Measurements from ENCODE around the gene HIPK4. TPM values are rescaled to one million over a fixed set of nuclear protein-coding genes. Genes with fewer than 3 reads are reported as not detected.

The HIPK4 gene
- polyA plus RNA-seq, 3 donors: 0.02 to 0.10 TPM; not detected in 1

DNA sequence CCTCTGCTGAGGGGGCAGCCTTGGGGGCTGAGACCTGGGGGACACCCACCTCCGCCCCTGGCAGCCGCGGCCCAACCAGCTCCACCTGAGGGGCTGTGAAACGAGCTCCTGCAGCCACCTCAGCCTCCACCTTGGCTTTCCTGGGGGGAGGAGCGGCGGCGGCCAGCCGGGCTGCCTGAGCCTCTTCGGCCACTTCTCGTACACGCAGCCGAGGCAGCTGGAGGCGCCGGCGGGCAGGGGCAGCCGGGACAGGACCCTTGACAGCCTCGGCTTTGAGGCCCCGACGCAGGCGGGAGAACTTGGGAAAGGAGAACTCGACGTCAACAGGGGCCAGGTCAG is 7.6 kb upstream of the HIPK4 start:
- 92 to 95% (median 93%) methylated on average over 19 to 22 of the region's 22 CpGs for WGBS, 3 donors
- no peak overlapping the region for H3K27ac ChIP-seq (ENCODE audit: low read depth, low read length)

DNA sequence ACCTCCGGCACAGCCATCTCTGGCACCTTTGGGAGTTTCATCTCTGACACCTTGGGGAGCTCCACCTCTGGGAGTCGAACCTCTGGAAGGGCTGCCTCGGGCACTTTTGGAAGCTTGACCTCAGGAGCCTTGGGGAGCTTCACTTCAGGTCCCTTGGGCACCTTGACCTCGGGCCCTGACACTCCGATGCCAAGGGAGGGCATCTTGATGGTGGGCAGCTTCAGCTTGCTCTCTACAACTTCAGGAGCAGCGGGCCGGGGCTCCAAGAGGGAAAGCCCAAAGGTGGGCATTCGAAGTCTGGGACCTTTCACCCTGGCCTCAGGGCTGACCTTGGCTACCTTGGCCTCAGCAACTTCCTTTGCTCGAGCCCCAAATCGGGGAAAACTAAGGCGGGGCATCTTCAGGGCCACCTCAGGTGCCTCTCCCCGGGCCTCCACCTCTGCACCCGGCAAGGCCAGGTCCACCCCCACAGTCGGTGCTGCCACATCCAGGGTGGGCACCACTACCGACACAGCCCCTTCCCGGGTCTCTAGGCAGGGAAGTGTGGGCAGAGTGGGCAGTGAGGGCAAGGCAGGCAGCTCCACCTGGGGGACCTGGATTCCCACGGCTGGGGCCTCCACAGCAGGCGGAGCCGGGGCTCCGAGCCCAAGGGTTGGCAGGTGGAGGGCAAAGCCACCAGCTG is 7.0 kb upstream of the HIPK4 start:
- WGBS, 3 donors: 86 to 95% (median 94%) methylated on average over 17 to 20 of the region's 20 CpGs
- H3K27ac ChIP-seq (ENCODE audit: low read depth, low read length): no peak overlapping the region

DNA sequence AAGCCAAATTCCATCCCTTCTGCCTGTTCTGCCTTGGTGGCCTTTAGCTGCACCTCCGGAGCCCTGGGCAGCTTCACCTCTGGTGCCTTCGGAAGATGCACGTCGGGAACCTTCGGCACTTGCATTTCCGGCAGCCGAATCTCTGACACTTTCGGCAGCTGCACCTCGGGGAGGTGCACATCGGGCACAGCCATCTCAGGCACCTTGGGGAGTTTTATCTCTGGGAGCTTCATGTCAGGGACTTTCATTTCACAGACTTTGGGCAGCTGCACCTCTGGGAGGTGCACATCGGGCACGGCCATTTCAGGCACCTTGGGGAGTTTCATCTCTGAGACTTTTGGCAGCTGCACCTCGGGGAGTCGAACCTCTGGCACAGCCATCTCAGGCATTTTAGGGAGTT is 6.0 kb upstream of the HIPK4 start:
- H3K27ac ChIP-seq (ENCODE audit: low read depth, low read length): no peak overlapping the region
- WGBS, 3 donors: 89 to 91% (median 89%) methylated on average over 14 of the region's 14 CpGs

DNA sequence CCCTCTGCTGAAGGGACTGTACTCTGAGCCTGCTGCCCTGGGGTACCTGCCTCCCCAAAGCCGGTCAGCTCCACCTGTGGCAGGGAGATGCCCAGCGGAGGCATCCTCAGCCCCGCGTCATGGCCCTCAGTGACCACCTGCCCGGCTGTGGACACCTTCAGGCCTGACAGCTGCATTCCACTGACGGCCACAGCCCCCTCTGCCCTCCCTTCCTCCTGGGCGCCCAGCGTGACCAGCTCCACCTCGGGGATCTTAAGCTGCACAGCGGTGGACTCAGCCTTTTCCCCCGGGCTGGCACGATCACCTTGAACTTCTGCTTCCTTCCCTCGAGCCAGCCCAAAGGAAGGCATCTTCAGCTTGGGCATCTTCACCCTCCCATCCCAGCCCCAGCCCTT is 4.8 kb upstream of the HIPK4 start:
- H3K27ac ChIP-seq (ENCODE audit: low read depth, low read length): no peak overlapping the region
- WGBS, 3 donors: 74 to 78% (median 76%) methylated on average over 12 to 13 of the region's 13 CpGs

DNA sequence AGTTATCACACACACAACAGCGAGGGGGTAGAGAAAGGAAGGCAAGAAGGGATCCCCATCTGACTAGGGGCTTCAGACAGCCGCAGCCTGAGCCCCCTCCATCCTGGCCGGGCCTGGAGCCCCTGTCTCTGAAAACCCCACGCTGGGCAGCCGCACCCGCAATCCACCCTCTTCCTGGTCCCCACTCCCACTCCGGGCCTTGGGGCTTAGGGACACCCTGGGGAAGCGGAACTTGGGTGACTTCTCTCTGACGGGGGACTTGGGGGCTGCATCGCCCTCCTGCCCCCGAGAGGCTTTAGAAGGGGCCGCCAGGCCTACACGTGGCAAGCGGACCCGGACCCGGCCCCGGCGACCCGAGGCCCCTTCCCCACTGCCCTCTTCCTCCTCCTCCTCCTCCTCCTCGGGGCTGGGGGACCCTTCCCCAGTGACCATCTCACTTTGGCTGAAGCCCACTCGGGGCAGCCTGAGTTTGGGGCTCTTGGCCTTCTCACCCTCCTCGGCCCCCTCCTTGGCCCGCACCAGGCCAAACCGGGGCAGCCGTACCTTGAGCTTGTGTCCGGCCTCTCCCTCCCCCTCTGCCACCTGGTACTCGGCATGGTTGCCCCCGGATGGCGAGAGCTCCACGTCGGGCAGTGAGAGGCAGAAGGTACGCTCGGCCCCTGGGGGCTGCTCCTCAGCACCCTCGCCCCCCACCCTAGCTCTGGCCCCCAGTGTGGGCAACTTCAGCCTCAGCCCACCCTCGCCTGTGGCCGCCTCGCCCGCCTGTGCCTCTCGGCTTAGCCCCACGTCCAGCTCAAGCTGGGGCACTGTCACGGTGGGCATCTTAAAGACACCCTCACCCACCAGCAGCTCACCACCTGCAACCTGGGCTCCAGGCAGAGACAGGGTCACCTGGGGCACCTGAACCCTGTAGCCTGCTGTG is 4.2 kb upstream of the HIPK4 start:
- H3K27ac ChIP-seq (ENCODE audit: low read depth, low read length): no peak overlapping the region
- WGBS, 3 donors: 90 to 91% (median 91%) methylated on average over 40 to 41 of the region's 41 CpGs

DNA sequence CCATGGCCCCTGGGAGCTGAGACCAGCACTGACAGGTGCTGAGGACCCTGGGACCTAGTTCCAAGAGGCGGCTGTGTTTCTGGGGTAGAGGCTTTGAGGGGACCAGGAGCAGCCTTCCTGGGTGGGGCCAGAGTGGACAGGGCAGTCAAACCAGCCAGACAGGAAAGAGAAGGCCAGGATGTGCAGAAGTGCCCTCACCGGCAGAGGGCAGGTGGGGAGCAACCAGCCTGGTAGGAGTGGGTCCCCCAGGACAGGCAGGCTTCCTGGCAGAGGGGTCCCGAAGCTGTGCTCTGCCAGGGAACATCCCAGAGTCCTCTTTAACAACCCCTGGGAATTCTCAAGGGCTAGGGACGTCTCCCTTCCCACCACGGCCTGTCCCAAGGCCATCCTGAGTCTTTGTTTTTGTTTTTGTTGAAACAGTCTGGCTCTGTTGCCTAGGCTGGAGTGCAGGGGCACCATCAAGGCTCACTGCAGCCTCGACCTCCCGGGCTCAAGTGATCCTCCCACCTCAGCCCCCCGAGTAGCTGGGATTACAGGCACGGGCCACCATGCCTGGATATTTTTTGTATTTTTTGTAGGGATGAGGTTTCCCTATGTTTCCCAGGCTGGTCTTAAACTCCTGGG is 3.0 kb upstream of the HIPK4 start:
- WGBS, 3 donors: 36 to 60% (median 52%) methylated on average over 8 to 9 of the region's 9 CpGs

DNA sequence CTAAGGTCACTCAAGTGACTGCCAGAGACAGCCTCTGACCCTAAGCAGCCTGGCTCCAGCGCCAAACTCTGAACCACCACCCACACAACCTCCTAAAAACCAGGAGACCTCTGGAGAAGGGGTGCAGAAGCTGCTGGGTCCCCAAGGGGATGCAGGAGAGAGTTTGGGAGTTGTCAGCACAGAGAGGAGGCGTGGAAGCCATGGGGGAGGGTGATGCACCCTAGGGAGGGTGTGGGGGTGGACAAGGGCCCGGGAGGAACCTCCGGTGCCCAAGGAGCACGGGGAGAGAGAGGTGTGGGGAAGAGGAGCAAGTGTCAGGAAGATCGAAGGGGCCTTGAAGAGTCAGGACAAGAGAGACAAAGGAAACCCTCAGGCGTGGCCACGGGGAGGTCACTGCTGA is 2.1 kb upstream of the HIPK4 start:
- WGBS, 3 donors: 75 to 80% (median 78%) methylated on average over 8 of the region's 8 CpGs
- H3K27ac ChIP-seq (ENCODE audit: low read depth, low read length): no peak overlapping the region

More for the DNA sequence above, 3.0 kb upstream of the HIPK4 start:
- H3K27ac ChIP-seq (ENCODE audit: low read depth, low read length): no peak overlapping the region

DNA sequence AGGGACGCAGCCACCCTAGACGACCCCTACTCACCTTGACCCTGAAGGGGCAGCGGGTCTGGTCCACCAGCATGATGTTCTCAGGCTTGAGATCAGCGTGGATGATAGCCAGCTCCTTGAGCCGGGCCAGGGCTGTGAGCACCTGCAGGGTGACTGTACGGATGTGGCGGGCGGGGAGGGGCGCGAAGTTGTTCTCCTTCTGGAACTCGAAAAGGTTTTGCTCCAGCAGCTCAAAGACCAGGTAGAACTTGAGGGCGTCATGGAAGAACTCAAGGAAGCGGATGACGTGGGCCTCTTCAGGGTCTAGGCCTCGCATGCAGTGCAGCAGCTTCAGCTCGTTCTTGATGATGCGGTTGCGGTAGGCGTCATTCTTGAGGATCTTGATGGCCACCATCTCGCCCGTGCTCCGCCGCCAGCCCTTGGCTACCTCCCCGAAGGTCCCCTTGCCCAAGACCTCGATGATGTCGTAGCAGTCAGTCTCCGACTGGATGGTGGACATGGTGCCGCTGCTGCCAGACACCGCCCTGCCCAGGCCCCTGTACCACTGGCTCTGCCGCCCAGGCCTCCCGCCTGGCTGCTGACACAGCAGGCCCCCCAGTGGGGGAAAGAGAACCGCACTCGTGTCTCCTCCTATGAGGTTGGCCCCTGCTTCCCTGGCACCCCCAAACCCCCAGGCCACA is 437 bp downstream of the HIPK4 start:
- no peak overlapping the region for H3K27ac ChIP-seq (ENCODE audit: low read depth, low read length)
- 94 to 96% (median 95%) methylated on average over 33 of the region's 33 CpGs for WGBS, 3 donors

DNA sequence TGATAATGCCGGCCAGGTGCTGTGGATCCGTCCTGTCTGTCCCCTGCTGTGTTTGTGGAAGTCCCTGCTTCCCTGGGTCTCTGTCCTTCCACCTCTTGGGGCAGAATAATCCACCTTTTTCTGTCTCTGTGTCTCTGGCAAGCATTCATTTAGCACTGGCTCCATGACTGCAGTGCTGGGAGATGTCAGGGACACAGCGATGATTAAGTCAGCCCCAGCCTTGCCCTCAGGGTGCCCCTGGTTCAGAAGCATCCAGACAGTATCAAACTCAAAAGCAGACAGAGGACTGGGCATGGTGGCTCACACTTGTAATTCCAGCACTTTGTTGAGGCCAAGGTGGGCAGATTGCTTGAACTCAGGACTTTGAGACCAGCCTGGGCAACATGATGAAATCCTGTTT is 1.5 kb downstream of the HIPK4 start:
- 62 to 90% (median 88%) methylated on average over 3 of the region's 3 CpGs for WGBS, 3 donors
- H3K27ac ChIP-seq (ENCODE audit: low read depth, low read length): no peak overlapping the region

DNA sequence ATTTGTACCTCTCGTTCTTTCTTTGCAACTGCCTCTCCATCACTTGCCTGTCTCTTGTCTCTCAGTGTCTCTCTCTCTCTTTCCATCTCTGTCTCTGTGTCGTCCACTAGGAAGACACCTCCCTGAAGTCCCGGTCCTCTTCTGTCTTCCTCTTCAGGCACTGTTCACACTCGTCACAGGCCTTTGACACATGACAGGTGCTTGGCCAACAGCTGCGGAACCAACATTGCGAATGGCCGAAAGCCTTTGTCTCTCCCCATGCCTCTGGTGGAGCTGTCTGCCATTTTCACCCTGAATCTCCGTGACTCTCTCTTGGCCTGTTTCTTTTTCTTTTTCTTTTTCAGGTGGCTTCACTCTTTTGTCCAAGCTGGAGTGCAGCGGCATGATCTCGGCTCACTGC is 2.8 kb downstream of the HIPK4 start:
- 90 to 92% (median 91%) methylated on average over 10 of the region's 10 CpGs for WGBS, 3 donors

DNA sequence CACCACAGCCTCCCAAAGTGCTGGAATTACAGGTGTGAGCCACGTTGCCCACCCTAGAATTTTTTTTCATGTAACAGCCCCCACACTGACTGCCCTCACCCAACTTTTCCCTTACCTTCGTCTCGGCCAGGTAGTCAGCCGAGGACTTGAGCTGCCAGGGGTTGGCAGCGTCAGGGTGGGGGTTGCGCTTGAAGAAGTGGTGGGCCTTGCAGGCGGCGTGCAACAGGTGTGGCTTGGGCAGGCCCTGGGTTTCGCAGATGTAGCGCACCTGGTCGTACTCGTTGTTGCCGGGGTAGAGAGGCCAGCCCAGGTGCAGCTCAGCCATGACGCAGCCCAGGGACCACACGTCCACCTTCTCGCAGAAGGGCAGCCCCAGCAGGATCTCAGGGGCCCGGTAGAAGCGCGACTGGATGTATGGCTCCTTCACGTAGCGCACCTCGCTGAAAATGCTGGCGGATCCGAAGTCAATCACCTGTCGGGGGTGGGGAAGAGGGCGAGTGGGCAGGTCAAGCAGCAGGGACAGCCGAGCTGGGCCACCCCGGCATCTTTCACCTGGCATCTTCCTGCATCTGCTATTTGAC is 6.2 kb downstream of the HIPK4 start:
- H3K27ac ChIP-seq (ENCODE audit: low read depth, low read length): no peak overlapping the region
- 78 to 90% (median 90%) methylated on average over 28 of the region's 28 CpGs for WGBS, 3 donors

More for the DNA sequence above, 2.8 kb downstream of the HIPK4 start:
- H3K27ac ChIP-seq (ENCODE audit: low read depth, low read length): no peak overlapping the region

DNA sequence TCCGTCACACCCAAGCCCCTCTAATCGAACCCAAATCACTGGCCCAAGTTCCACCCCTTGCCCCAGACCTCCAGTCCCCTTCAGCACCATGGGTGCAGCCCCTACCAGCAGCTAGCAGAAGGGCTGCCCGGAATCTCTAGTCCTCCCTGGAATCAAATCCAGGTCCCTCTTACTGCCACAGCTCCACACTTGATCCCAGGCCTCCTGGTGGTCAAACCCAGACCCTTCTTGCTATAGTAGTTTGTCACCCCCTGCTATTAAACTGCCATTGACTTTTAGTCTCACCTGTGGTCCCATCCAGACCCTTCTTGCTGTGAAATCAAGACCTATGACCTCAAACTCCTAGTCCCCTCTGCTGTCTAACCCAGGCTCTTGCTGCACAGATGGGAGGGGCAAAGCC is 8.7 kb downstream of the HIPK4 start:
- WGBS, 3 donors: 81 to 92% (median 83%) methylated on average over 2 to 3 of the region's 3 CpGs
- H3K27ac ChIP-seq (ENCODE audit: low read depth, low read length): no peak overlapping the region

DNA sequence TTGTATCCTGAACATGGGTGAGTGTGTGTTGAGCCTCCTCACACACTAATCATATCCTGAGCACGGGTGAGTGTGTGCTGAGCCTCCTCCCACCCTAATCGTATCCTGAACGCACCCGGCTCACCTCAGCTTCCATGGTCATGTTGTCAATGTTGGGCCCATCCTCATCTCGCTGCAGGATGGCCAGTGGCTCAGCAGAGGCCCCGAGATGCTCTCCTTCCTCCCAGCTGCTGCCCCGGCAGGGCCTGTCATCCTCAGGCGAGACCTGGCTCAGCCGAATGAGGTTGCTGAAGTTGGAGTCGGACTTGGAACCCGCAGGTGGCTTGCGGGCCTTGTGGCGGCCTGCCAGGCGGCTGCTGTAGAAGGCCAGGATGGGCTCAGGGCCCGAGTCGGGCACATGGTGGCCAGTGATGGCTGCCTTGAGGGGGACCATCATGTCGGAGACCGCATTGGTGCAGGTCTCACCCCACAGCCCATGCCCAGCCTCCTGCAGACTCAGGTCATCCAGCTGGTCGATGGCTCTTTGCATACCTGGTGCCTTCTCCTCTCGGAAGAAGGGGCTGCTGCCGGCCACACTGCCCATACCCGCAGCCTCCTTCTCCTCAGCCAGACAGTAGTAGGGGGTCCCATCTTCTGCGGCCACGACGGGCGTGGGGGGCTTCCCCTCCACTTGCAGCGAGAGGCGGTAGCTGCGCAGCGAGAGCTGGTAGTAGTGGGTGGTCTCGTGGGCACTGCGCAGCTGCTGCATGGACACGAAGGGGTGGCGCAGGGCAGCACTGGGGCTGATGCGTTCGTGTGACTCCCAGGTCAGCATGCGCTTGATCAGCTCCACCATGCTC is 9.6 kb downstream of the HIPK4 start:
- no peak overlapping the region for H3K27ac ChIP-seq (ENCODE audit: low read depth, low read length)
- WGBS, 3 donors: 83 to 89% (median 85%) methylated on average over 37 of the region's 37 CpGs

DNA sequence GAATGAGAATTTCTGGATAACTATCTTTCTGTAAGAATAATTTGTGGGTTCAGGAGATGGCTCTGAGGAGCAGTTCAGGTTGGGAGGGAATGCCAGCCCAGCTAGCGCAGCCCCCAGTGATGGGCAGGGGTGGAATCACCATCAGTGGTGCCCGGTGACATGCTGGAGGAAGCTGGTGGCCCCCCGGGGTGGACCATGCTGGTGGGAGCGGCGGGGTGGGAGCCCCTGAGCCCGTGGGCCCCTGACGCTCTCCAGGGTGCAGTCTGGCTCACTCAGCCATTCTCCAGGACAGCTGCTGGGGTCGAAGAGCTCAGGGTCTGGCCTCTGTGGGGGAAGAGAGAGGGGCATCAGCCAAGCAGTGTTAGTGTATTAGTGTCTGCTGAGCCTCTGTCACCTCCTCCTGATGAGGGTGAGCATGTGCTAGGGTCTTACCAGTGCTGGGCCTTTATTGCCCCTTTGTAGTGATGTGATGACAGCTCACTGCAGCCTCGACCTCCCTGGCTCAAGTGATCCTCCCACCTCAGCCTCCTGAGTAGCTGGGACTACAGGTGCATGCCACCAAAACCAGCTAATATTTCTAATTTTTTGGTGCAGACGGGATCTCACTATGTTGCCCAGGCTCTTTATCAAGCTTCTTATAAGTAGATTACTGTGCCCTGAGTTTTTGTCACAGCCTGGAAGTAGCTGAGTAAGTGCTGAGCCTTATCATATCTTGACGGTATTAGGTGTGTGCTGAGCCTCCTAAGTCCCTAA is 10.4 kb downstream of the HIPK4 start:
- no peak overlapping the region for H3K27ac ChIP-seq (ENCODE audit: low read depth, low read length)
- 84 to 86% (median 84%) methylated on average over 11 of the region's 11 CpGs for WGBS, 3 donors

DNA sequence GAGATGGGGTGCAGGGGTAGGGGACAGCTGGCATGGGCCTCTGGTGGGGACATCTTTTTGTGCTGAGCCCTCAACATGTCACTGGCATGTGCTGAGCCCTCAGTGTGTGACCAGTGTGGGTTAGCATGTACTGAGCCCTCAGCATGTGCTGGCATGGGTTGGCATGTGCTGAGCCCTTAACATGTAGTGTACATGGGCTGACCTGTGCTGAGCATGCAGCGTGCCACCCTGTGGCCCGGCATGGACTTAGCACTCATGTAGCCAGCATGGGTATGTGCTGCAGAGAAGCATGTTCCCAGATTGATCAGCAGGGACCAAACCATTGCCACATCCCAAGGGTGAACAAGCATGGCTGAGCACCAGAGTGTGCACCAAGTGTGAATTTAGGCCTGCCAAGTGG is 11.5 kb downstream of the HIPK4 start:
- WGBS, 3 donors: 84 to 88% (median 87%) methylated on average over 2 of the region's 2 CpGs
- H3K27ac ChIP-seq (ENCODE audit: low read depth, low read length): no peak overlapping the region

DNA sequence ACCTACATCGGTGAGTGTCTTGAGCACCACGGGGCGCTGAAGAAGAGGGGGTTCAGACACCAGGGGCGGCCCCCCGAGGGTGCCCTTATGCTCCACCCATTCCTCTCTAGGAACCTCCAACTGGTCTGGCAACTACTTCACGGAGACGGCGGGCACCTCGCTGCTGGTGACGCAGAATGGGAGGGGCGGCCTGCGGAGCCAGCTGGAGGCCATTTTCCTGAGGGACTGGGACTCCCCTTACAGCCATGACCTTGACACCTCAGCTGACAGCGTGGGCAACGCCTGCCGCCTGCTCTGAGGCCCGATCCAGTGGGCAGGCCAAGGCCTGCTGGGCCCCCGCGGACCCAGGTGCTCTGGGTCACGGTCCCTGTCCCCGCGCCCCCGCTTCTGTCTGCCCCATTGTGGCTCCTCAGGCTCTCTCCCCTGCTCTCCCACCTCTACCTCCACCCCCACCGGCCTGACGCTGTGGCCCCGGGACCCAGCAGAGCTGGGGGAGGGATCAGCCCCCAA is 12.1 kb downstream of the HIPK4 start:
- 87 to 95% (median 93%) methylated on average over 24 to 25 of the region's 25 CpGs for WGBS, 3 donors
- no peak overlapping the region for H3K27ac ChIP-seq (ENCODE audit: low read depth, low read length)

Data from adipose tissue (tissue), 3 donors.